Small intestine (tissue), 7 donors: ENCODE data around the gene GRHPR. TPM values are rescaled to one million over a fixed set of nuclear protein-coding genes. Genes with fewer than 3 reads are reported as not detected.

Experiments used
- DNase-seq, 2 donors: peaks; one replicate each; pipeline versions ENCODE4 v3.0.0 to v3.0.0-alpha.2; 2013
- FAIRE-seq: peaks from 2 replicates; lab custom pipeline; 2012; peaks lifted over from hg19 to GRCh38; lab: Jason Lieb, UNC
- H3K27ac ChIP-seq, 3 donors: one replicate each; pipeline ENCODE4 v1.5.1; 2013; ENCODE audit warnings: low read length in 2 of 3, mild to moderate bottlenecking in 2 of 3, control low read depth in 1 of 3, inconsistent platforms in 1 of 3, low read depth in 1 of 3, moderate library complexity in 1 of 3
- H3K27me3 ChIP-seq, 3 donors: one replicate each; pipeline ENCODE4 v1.6.1; 2013; ENCODE audit warnings: low read length in 3 of 3, inconsistent platforms in 1 of 3; ENCODE audit not compliant: control insufficient read depth in 3 of 3, insufficient read depth in 3 of 3
- H3K36me3 ChIP-seq, 3 donors: one replicate each; pipeline ENCODE4 v1.6.1; 2013; ENCODE audit warnings: low read length in 3 of 3, inconsistent platforms in 1 of 3, low read depth in 1 of 3, mild to moderate bottlenecking in 1 of 3, moderate library complexity in 1 of 3; ENCODE audit not compliant: control insufficient read depth in 3 of 3, insufficient read depth in 2 of 3
- H3K4me1 ChIP-seq, 3 donors: one replicate each; pipeline ENCODE4 v1.6.1; 2013; ENCODE audit warnings: low read length in 2 of 3, inconsistent platforms in 1 of 3, low read depth in 1 of 3, mild to moderate bottlenecking in 1 of 3, moderate library complexity in 1 of 3; ENCODE audit not compliant: control insufficient read depth in 3 of 3, insufficient read depth in 2 of 3
- H3K4me3 ChIP-seq, 3 donors: one replicate each; pipeline ENCODE4 v1.5.1; 2013; ENCODE audit warnings: low read length in 3 of 3, control low read depth in 1 of 3, inconsistent platforms in 1 of 3, low read depth in 1 of 3, mild to moderate bottlenecking in 1 of 3, moderate library complexity in 1 of 3
- H3K9me3 ChIP-seq, 2 donors: one replicate each; pipeline ENCODE4 v1.6.1; 2013; ENCODE audit warnings: low read depth in 1 of 2, low read length in 1 of 2; ENCODE audit not compliant: control insufficient read depth in 2 of 2, insufficient read depth in 1 of 2
- WGBS, 3 donors: extraction: QIAGEN DNeasy Blood & Tissue Kit; methylation state at CpG; one replicate each; pipeline ENCODE4 v1.1.7; 2013; 5-methylcytosine and 5-hydroxymethylcytosine counted together
- polyA plus RNA-seq, 4 donors: library from polyadenylated mRNA; stranded (reverse) in 3 of 4; unstranded in 1 of 4; fragments of 200-250 nt in 3 of 4; fragments of 120-200 nt in 1 of 4; gene quantifications; one replicate each; pipeline versions ENCODE4 v1.2.1 to v1.2.3, GENCODE V29; 2013
- donor health status: healthy with polysubstance abuse.
- donor health status: control.
- donor health status: control.
- donor health status: Bipolar disorder and iron deficiency.
- donor health status: healthy.

Gene GRHPR
- polyA plus RNA-seq, 4 donors = 103 to 134 (median 123) TPM

DNA sequence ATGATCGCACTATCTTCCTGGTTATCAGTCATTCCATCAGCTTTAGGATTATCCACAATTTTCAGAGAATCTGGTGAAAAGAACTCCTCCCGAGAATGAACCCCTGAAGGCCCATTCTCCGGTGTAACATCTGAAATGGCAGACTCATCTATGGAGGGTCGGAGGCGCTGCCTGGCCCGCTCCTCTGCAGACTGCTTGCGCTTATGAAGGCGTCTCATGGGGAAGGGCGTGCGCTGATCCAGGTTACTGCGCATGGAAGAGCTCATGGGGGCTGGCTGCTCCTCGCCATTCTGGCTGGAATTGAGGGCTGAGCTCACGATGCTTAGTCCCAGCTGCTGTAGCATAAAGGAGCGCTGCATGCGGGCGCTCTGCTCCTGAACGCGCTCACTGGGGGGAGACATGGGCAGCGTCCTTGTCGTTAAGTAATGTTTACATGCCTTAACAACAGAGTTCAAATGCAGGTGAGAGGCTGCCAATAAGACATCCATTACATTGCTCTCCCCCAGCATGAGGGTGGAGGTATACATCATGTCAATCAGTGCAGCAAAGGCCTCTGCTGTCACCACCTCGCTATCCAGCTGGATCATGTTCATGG, 19.4 kb downstream of the GRHPR start:
- Histone ChIP-seq H3K27me3 (no peaks in the 10 kb centered on the region), H3K4me3 (no peak overlapping the region), H3K36me3 (peaks cover 7 to 44% (median 22%) of the 10 kb centered on the region in 3 donors), H3K27ac (no peak overlapping the region), H3K9me3 (no peaks in the 10 kb centered on the region), H3K4me1 (peaks cover 0 to 12% (median 5%) of the 10 kb centered on the region in 3 donors)
- WGBS, 3 donors = 92 to 95% (median 94%) methylated on average over 21 of the region's 21 CpGs
- FAIRE-seq (no peak), DNase-seq (no peak)

DNA sequence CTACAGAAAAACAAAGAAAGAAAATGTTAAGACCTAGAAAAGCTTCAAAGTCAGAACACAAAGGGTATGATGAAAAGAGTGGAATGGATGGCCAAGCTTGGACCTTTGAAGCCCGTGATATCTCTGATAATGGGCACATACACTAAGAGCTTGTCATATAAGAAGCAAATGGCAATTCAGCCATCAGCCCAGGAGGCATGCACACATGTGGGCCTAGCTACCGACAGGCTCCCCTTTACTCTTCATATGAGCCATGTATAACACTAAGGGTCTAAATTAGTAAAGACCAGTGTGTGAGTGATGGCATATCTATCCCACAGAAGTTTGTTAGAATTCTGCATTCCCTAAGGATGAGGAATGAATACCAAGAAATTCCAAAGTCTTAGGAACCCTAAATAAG, 20.1 kb downstream of the GRHPR start:
- DNase-seq = no peak
- no peak overlapping the region for H3K4me3 ChIP-seq
- 83 to 93% (median 88%) methylated on average over 2 of the region's 2 CpGs for WGBS, 3 donors
- H3K27ac ChIP-seq = no peak overlapping the region
- H3K27me3 ChIP-seq = no peaks in the 10 kb centered on the region
- H3K9me3 ChIP-seq = no peaks in the 10 kb centered on the region
- peaks cover 0 to 12% (median 5%) of the 10 kb centered on the region in 3 donors for H3K4me1 ChIP-seq
- peaks cover 1 to 37% (median 20%) of the 10 kb centered on the region in 3 donors for H3K36me3 ChIP-seq
- no peak for FAIRE-seq

DNA sequence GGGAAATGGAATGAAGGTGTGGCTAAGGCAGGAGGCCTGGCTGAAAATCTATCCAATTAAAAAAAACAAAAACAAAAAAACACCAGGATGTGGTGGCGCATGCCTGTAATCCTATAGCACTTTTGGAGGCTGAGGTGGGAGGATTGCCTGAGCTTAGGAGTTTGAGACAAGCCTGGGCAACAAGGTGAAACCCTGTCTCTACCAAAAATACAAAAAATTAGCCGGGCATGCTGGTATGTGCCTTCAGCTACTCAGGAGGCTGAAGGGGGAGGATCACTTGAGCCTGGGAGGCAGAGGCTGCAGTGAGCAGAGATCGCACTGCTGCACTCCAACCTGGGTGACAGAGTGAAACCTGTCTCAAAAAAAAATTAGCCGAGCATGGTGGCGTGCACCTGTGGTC, 21.1 kb downstream of the GRHPR start:
- DNase-seq (no peak), FAIRE-seq (no peak)
- Histone ChIP-seq H3K27ac (no peak overlapping the region), H3K4me3 (no peak overlapping the region), H3K36me3 (peaks cover 0 to 32% (median 17%) of the 10 kb centered on the region in 3 donors), H3K27me3 (no peaks in the 10 kb centered on the region), H3K4me1 (peaks cover 0 to 5% (median 3%) of the 10 kb centered on the region in 3 donors), H3K9me3 (no peaks in the 10 kb centered on the region)
- WGBS, 3 donors = 88 to 99% (median 94%) methylated on average over 5 of the region's 5 CpGs

DNA sequence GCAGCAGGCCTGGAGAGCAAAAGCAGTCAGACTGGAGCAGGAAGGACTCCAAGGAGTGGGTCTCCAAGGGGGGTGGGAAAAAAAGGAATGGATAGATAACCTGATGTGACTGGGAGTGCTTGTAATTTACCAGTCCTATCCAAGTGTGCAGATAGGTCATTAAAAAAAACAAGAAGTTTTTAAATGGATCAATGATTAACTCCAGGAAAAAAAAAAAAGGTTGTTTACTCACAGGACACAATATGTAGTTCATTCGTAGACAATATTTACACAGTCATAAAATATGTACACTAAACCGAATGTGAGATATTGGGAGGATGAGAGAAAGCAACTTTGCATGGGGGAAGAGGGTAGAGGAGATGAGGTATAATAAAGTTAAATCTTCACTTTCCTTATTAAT, 22.4 kb downstream of the GRHPR start:
- Histone ChIP-seq H3K27me3 (no peaks in the 10 kb centered on the region), H3K4me1 (peaks cover 0 to 3% (median 3%) of the 10 kb centered on the region in 3 donors), H3K36me3 (peaks cover 0 to 27% (median 15%) of the 10 kb centered on the region in 3 donors), H3K27ac (no peak overlapping the region), H3K9me3 (no peaks in the 10 kb centered on the region), H3K4me3 (no peak overlapping the region)
- DNase-seq = no peak
- WGBS, 3 donors = 18 to 44% (median 21%) methylated on average over 2 of the region's 2 CpGs
- FAIRE-seq = no peak

DNA sequence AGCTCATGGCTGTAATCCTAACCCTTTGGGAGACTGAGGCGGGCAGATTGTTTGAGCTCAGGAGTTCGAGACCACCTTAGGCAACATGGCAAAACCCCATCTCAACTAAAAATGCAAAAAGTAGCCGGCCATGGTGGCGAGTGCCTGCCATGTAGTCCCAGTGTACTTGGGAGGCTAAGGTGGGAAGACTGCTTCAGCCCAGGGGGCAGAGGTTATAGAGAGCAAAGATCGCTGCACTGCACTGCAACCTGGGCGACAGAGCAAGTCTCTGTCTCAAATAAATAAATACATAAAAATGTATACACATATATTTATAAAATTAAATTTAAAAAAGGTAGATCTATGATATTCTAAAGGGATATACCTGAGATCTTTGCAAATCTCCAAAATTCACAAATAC, 23.3 kb downstream of the GRHPR start:
- H3K36me3 ChIP-seq = peaks cover 0 to 19% (median 11%) of the 10 kb centered on the region in 3 donors
- no peak for DNase-seq
- H3K27me3 ChIP-seq = no peaks in the 10 kb centered on the region
- H3K9me3 ChIP-seq = no peaks in the 10 kb centered on the region
- no peak overlapping the region for H3K4me3 ChIP-seq
- WGBS, 3 donors = 55 to 83% (median 69%) methylated on average over 6 of the region's 6 CpGs
- H3K4me1 ChIP-seq = peaks cover 0 to 3% (median 3%) of the 10 kb centered on the region in 3 donors
- H3K27ac ChIP-seq = no peak overlapping the region
- no peak for FAIRE-seq

DNA sequence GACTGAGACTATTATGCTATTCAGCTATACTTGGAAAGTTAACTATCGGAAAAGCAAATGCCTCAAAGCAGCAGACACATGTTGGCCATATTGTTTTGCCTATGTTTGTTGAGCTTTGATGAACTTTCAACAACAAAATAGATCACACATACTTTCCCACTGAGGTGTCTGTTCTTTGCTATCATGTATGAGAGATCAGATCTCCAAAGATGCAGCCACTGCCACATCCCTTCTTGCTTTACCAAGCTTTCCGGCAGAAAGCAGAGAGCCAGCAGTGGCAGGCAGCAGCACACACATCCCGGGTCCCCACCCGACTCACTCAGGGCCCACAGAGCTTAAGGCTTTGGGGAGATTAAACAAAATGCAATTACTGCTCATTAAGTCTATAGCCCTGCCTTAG, 23.9 kb downstream of the GRHPR start:
- Histone ChIP-seq H3K4me1 (peaks cover 0 to 3% (median 3%) of the 10 kb centered on the region in 3 donors), H3K27ac (peak overlapping the region in 1 of 3 donors; percentile 24), H3K27me3 (no peaks in the 10 kb centered on the region), H3K9me3 (no peaks in the 10 kb centered on the region), H3K36me3 (peaks cover 0 to 14% (median 10%) of the 10 kb centered on the region in 3 donors), H3K4me3 (no peak overlapping the region)
- DNase-seq = no peak
- FAIRE-seq = no peak
- 51 to 76% (median 56%) methylated on average over 4 of the region's 4 CpGs for WGBS, 3 donors

DNA sequence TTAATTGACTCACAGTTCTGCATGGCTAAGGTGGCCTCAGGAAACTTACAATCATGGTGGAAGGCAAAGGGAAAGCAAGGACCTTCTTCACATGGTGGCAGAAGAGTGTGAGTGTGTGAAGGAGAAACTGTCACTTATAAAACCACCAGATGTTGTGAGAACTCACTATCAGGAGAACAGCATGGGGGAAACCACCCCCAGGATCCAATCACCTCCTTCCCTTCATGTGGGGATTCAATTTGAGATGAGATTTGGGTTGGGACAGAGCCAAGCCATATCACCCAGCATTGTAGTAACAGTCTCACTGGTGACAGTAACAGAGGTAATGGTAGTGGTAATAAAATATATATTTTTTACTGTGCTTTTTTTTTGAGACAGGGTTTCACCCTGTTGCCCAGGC, 24.6 kb downstream of the GRHPR start:
- no peak for FAIRE-seq
- Histone ChIP-seq H3K4me3 (no peak overlapping the region), H3K36me3 (peaks cover 0 to 7% (median 3%) of the 10 kb centered on the region in 3 donors), H3K4me1 (peaks cover 0 to 3% (median 3%) of the 10 kb centered on the region in 3 donors), H3K9me3 (no peaks in the 10 kb centered on the region), H3K27me3 (no peaks in the 10 kb centered on the region), H3K27ac (no peak overlapping the region)
- no peak for DNase-seq

DNA sequence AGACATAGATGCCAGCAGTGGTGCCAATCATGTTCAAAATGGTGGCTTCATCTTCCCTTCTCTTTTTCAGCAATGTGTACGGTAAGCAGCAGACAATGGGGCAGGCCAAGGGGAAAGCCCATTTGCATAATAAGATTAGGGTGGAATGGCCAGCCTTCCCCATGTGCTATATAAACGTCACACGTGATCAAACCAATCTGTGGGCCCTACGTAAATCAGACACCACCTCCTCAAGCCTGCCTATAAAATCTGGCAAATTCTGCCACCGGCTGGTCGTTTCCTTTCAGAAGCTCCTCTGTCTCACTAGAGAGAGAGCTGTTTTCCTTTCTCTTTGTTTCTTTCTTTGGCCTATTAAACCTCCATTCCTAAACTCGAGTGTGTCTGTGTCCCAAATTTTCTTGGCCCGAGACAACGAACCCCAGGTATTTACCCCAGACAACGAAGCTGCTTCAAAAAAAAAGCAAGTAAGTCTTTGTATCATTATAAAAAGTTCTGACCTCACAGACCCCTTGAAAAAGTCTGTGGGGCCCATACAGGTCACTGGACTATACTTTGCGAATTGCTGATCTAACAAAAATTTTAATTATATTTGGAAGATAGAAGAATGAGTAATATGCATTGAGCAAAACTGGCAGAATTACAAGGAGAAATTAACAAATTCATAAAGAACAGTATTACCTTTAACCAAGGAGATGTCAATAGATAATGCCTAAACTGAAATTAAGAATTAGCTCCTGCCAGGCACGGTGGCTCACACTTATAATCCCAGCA, 27.6 kb downstream of the GRHPR start:
- Histone ChIP-seq H3K27me3 (no peaks in the 10 kb centered on the region), H3K27ac (no peak overlapping the region), H3K36me3 (peaks cover 0 to 3% (median 2%) of the 10 kb centered on the region in 3 donors), H3K9me3 (peaks cover 0 to 4% of the 10 kb centered on the region in 2 donors), H3K4me1 (peaks cover 0 to 5% (median 3%) of the 10 kb centered on the region in 3 donors), H3K4me3 (no peak overlapping the region)
- DNase-seq (no peak), FAIRE-seq (no peak)
- WGBS, 3 donors = 89 to 92% (median 92%) methylated on average over 12 of the region's 12 CpGs
